Cardiac muscle cell (in vitro differentiated cells and primary cell): ENCODE results near the gene OGFOD1. TPM values are rescaled to one million over a fixed set of nuclear protein-coding genes. Genes with fewer than 3 reads are reported as not detected.

Source experiments
- DNase-seq, 2 donors: peaks; one replicate each; pipeline versions ENCODE4 v3.0.0 to v3.0.0-alpha.2; 2010 to 2017; ENCODE audit warnings: low read depth in 1 of 2, low spot score in 1 of 2
- H3K27ac ChIP-seq: fragments of 200-600 bp; sonication (generic); 2 replicates; pipeline ENCODE4 v1.5.1; 2016
- H3K27me3 ChIP-seq: fragments of 200-600 bp; sonication (generic); 2 replicates; pipeline ENCODE4 v1.6.0; 2016; ENCODE audit warnings: control low read depth
- H3K36me3 ChIP-seq: fragments of 200-600 bp; sonication (generic); 2 replicates; pipeline ENCODE4 v1.5.1; 2016; ENCODE audit warnings: control low read depth
- H3K4me1 ChIP-seq: fragments of 200-600 bp; sonication (generic); 2 replicates; pipeline ENCODE4 v1.8.1; 2017; ENCODE audit warnings: low read depth, mild to moderate bottlenecking, mixed run types
- H3K4me3 ChIP-seq: fragments of 200-600 bp; sonication (generic); 2 replicates; pipeline ENCODE4 v1.5.1; 2016; ENCODE audit warnings: mild to moderate bottlenecking
- H3K9me3 ChIP-seq: fragments of 200-600 bp; sonication (generic); 2 replicates; pipeline ENCODE4 v1.5.1; 2017; ENCODE audit warnings: low read depth, mild to moderate bottlenecking, control low read depth
- CTCF ChIP-seq: IDR thresholded peaks from 2 replicates; pipeline ENCODE4 v1.5.1; 2012; ENCODE audit warnings: low read depth, mild to moderate bottlenecking, low read length
- polyA plus RNA-seq: library from polyadenylated mRNA; unstranded; fragments of >200 nt; fragmentation: Nextera tagmentation; extraction: Ambion mirVana; gene quantifications from 2 replicates; pipeline ENCODE4 v1.2.1, GENCODE V29; 2016
- total RNA-seq: library from RNA; depleted of rRNA; stranded (reverse); fragments of >200 nt; gene quantifications from 2 replicates; pipeline ENCODE4 v1.2.3, GENCODE V29; 2016

Gene OGFOD1
- total and polyA plus RNA-seq, 2 experiments from 2014 or later: 54.9 to 65.5 TPM

DNA sequence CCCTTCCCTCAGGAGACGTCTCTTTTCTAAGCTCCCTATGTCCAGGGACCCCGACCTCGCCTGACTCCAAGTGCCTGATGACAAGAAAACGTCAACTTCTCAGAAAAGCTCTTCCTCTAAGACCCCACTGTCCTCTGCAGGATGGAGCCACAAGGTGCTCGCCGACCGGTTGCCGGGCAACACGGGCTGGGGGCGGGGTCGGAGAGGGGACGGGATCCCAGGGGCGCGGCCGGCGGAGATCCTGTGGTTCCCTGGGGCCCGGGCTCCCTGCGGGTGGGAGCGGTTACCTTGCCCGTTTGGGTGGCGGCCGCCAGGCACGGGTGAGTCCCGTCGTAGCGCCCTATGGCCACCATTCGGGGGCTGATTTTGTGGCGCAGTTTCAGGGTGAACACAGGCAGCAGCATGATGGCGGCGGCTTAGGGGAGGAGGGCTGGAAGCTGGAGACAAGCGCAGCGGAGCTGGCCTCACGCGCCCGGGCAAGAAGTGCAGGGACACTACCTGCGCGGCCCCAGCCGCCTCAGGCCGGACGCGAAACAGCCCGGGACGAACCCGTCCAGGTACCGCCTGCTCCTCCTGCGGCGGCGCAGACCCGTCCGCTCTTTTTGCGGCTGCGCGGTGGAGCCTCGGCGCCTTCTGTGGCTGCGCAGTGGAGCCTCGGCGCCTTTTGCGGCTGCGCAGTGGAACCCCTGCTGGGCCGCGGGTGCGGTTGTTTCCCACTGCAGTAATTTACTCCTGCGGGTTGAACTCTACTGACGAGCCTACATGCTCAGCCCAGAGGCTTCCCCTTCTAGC lies 68.3 kb downstream of the OGFOD1 start, which contains the start of gene BBS2:
Gene BBS2 (minus strand): TSS at position 566 of the 792 bp plus-strand sequence. CDS start 162 bp downstream, at position 404.
- H3K36me3 ChIP-seq: no peaks in the 10 kb centered on the region
- H3K9me3 ChIP-seq: no peaks in the 10 kb centered on the region
- no peaks in the 10 kb centered on the region for H3K27me3 ChIP-seq
- H3K4me1 ChIP-seq: no peaks in the 10 kb centered on the region
- H3K4me3 ChIP-seq: peak within 1 kb of the TSS; percentile 98
- no peak for TF ChIP-seq CTCF
- DNase-seq: peak; percentile 88 to 91
- peak within 1 kb of the TSS; percentile 84 for H3K27ac ChIP-seq

DNA sequence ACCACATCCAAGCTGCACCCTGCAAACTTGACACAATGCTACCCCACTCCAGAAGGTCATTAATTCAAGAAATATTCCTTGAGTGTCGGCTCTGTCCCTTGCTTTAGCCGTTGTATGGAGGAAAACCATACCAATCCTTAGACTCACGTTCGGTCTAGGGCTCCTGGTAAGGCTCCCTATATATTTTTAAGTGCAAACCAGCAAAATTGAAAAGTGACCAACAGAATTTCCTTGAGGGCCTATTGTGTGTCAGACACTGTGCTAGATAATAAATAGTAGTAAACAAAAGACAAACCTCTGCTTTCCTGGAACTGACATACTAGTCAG lies 68.9 kb downstream of the OGFOD1 start:
- no peak for TF ChIP-seq CTCF
- peak overlapping the region; percentile 84 for H3K27ac ChIP-seq

DNA sequence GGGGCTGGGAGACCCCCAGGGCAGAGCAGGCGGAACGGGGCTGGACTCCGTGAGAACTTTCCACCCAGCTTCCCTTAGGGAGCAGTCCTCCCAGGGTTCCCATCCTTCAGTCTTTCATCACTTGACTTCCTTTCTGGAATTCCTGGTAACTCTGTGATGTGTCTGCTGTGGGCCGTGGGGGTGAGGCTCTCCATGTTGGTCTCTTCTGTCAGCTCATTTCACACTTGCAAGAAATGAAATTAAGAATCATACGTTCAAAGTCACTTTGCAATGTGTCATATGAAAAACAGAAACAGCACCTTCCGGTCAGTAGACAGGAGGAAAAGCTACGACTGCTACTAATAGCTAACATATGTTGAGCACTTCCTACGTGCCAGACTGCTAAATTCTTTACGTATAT lies 73.9 kb downstream of the OGFOD1 start:
- peak in 1 of 2 donors; percentile 50 for DNase-seq
- H3K36me3 ChIP-seq: no peaks in the 10 kb centered on the region
- TF ChIP-seq CTCF: no peak
- H3K4me3 ChIP-seq: no peak overlapping the region
- no peak overlapping the region for H3K27ac ChIP-seq
- no peaks in the 10 kb centered on the region for H3K9me3 ChIP-seq
- no peaks in the 10 kb centered on the region for H3K4me1 ChIP-seq
- H3K27me3 ChIP-seq: peaks cover 23% of the 10 kb centered on the region

More for the DNA sequence above, 68.9 kb downstream of the OGFOD1 start:
- no peaks in the 10 kb centered on the region for H3K9me3 ChIP-seq
- peak overlapping the region; percentile 98 for H3K4me3 ChIP-seq
- DNase-seq: no peak
- H3K27me3 ChIP-seq: no peaks in the 10 kb centered on the region
- H3K36me3 ChIP-seq: no peaks in the 10 kb centered on the region
- H3K4me1 ChIP-seq: no peaks in the 10 kb centered on the region

Other genes with a start within 250 kb of the OGFOD1 start
- 152 and 157 TPM in 2 replicates for gene AMFR, start 26.0 kb upstream of the OGFOD1 start, total RNA-seq
- gene AMFR, start 26.0 kb upstream of the OGFOD1 start, polyA plus RNA-seq: 52.7 and 65.3 TPM in 2 replicates
- gene NUDT21, start 222 bp upstream of the OGFOD1 start, total RNA-seq: 59.3 and 79.9 TPM in 2 replicates
- 47.4 and 68.7 TPM in 2 replicates for gene NUDT21, start 222 bp upstream of the OGFOD1 start, polyA plus RNA-seq
- 31.9 and 32.8 TPM in 2 replicates for gene BBS2, start 68.5 kb downstream of the OGFOD1 start, total RNA-seq
- 50.4 and 64.7 TPM in 2 replicates for gene BBS2, start 68.5 kb downstream of the OGFOD1 start, polyA plus RNA-seq
- gene MT4, start 113.5 kb downstream of the OGFOD1 start, total RNA-seq: not detected in 2 replicates
- gene MT4, start 113.5 kb downstream of the OGFOD1 start, polyA plus RNA-seq: not detected in 2 replicates
- not detected in 2 replicates for gene MT3, start 138.0 kb downstream of the OGFOD1 start, total RNA-seq
- gene MT3, start 138.0 kb downstream of the OGFOD1 start, polyA plus RNA-seq: 1.0 TPM in 1 of 2 replicates, not detected in the other
- gene MT2A, start 157.0 kb downstream of the OGFOD1 start, total RNA-seq: 0.28 TPM in 1 of 2 replicates, not detected in the other
- gene MT2A, start 157.0 kb downstream of the OGFOD1 start, polyA plus RNA-seq: 1.6 and 2.1 TPM in 2 replicates
- 3.6 and 9.1 TPM in 2 replicates for gene MT1E, start 174.2 kb downstream of the OGFOD1 start, total RNA-seq
- gene MT1E, start 174.2 kb downstream of the OGFOD1 start, polyA plus RNA-seq: 4.5 and 4.7 TPM in 2 replicates
- gene MT1M, start 181.1 kb downstream of the OGFOD1 start, total RNA-seq: not detected in 2 replicates
- gene MT1M, start 181.1 kb downstream of the OGFOD1 start, polyA plus RNA-seq: not detected in 2 replicates
- not detected in 2 replicates for gene MT1A, start 187.1 kb downstream of the OGFOD1 start, total RNA-seq
- gene MT1A, start 187.1 kb downstream of the OGFOD1 start, polyA plus RNA-seq: not detected in 2 replicates
- gene MT1B, start 200.3 kb downstream of the OGFOD1 start, total RNA-seq: not detected in 2 replicates
- gene MT1B, start 200.3 kb downstream of the OGFOD1 start, polyA plus RNA-seq: not detected in 2 replicates
- gene MT1F, start 206.4 kb downstream of the OGFOD1 start, total RNA-seq: not detected in 2 replicates
- gene MT1F, start 206.4 kb downstream of the OGFOD1 start, polyA plus RNA-seq: not detected in 2 replicates
- 3.7 TPM in 1 of 2 replicates, not detected in the other for gene MT1G, start 216.5 kb downstream of the OGFOD1 start, total RNA-seq
- gene MT1G, start 216.5 kb downstream of the OGFOD1 start, polyA plus RNA-seq: not detected in 2 replicates
- not detected in 2 replicates for gene MT1H, start 218.3 kb downstream of the OGFOD1 start, total RNA-seq
- not detected in 2 replicates for gene MT1H, start 218.3 kb downstream of the OGFOD1 start, polyA plus RNA-seq
- gene MT1X, start 230.9 kb downstream of the OGFOD1 start, total RNA-seq: 5.7 and 13.3 TPM in 2 replicates
- 9.3 and 11.1 TPM in 2 replicates for gene MT1X, start 230.9 kb downstream of the OGFOD1 start, polyA plus RNA-seq